ENCODE results near the gene PLXNC1.
A peak's percentile ranks its signal among the peaks of the same experiment; 100 is the strongest.

PLXNC1 gene

DNA sequence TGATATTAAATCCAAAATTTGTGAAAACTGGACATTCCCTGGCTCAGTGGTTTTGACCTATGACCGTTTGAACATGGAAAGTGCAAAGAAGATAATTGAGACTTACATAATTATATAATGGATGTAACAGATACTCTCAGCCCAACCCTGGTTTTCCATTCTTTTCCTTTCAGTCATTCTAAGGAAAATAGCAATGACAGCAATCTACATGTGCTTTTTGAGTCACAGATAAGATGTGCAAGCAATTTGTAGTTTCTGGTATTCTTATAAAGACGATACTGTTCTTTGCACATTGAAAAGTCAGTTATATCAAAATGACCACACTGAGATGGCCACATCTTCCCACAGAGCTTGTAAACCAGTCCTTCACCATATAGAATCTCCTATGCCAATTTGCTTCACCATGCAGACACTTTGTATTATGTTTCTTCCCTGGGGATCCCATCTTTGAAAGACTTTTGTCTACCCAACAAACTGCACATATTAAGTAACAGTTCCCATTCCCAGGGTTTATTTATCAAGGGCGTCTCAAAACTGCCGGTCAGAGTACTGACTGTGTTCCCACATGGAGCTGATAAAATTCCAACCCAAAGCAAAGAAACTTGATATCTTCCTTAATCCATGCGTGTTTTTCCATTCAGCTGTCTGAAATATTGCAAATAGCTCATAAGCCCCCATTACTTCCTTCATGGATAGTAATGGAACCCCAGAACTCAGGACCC is 34.8 kb downstream of the PLXNC1 start:
- DNase-seq: no peak

DNA sequence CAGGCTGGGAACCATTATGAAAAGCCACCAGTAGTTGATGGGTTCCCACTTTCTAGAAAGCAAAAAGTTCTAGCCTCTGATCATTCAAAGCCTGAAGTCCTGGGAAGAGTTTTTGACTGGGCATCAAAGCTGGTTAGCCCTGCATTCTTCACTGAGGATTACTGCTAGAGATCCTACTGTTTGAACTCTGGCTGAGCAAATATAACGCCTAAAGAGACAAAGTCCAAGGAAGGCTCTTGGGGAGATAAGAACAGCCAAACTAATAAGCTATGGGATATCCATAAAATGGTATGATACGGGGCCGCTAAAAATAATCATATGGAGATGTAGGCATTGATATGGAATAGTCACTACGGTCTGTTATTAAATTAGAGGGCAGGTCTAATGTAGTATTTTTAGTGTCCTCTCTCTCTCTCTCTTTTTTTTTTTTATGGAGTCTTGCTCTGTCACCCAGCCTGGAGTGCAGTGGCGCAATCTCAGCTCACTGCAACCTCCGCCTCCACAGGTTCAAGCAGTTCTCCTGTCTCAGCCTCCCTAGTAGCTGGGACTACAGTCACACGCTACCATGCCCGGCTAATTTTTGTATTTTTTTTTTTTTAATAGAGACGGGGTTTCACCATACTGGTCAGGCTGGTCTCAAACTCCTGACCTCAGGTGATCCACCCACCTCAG is 35.5 kb downstream of the PLXNC1 start:
- no peak for DNase-seq

DNA sequence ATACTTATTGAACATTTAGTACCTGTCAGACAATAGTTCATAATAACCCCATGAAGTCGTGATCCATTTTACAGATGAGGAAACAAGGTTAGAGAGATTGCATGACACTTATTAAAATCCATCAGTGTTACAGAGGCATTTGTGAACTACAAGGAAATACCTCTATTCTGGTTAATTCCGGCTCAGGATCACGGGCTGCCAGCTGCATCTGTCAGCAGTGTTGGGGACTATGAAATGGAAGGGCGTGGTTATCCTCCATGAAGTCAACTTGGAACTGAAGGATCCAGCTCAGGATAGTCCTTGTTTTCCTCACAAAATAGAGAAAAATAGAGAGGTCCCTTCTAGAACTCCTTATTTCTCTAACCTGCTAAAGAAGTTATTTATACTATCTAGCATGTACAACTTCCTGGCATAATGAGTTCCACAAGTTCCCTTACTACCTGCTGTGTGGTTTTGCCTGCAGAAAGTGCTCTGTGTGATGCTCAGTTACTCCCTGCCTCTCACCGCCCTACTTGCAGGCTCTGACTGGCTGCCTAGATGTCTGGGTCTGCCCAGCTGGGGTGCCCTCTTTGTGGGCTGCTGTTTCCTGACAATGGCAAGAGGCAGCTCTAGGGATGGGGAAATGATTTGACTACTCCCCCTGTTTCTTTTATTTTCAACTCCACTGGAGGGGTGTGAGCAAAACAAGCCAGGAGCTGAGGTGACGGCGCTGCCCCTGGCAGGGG is 36.8 kb downstream of the PLXNC1 start:
- DNase-seq: no peak

DNA sequence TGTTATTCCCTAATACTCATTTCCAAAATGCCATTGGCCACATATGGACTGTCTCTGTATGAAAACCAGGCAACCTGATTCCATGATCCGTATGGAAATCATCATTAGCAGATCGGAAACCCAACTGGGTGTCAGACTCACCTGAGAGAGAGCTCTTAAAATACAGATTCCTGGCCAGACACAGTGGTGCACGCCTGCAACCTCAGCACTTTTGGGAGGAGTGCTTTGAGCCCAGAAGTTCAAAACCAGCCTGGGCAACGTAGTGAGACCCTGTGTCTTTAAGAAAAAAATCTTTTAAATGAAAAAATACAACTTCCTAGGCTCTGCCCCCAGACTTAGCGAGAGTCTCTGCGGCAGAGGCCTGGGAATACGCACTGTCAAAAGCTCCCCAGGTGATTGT is 37.4 kb downstream of the PLXNC1 start:
- DNase-seq: no peak

DNA sequence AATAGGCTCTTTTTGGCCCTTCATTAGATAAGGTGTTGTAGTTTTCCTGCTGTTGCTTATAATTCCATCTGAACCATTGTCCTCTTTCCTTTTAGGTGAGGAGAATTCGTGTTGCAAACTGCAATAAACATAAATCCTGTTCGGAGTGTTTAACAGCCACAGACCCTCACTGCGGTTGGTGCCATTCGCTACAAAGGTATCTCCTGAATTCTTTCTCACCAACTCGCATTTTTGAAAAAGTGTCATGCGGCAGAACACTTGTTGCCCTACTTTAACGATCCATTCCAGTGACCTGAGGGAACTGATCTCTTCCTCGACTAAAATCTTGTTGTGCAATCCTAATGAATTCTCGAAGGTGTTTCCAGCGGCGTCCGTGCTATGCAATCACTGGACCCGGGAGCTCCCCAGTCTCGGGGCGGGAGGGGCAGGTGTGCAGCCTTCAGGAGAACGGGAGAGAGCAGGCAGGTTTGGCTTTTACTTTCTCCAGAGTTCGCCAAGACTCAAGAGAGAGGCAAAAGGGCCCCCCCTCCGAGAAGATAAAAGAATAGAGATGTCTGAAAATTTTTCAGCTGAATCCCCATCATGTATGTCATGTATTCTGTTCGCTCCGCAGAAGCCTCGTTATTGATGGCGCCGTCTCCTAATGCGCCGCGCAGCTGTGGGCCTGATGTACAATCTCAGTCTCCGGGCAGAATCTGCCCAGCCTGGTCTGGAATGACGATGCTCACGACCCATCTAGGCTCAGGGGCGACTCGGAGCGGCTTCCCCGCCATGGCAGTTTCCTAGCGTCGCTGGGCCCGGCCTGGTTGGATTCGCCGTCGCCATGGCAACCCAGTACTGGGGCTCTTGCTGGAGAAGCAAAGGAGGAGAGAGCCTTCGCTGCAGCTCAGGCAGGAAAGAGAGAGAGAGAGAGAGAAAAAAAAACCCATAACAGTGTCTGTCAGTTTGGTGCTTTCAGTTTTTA is 38.2 kb downstream of the PLXNC1 start:
- peak; percentile 84 for DNase-seq

DNA sequence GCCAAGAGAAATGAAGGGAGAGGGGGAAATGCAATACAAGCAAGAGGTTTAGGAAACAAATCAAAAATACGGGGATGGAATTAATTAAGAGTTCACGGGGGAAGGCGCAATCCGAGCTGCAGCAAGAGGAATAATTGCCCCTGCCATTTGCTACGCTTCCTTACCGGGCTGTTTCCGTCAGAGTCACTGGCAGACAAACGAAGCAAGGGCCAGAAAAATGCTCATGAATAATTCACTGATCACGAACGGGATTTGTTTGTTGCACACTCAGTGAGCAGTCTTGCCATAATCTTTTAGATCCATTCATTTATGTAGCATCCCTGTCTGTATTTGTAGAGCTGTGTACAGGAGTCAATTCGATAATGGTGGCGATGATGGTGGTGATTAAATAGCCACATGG is 39.0 kb downstream of the PLXNC1 start:
- DNase-seq: no peak

DNA sequence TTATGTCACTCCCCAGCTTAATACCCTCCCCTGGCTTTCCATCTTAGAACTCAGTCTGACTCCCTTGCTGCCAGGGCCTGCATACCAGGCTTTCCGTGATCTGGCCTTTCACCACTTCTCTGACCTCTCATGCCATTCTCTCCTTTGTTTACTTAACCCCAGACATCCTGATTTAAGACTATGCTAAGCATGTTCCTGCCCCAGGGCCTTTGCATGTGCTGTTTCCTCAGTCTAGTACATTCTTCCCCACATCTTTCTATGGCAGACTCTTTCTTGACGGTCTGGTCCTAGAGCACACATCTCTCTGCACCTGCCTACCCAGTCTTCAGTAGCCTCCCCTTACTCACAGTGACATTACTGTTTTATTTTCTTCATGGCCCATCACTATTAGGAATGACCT is 42.2 kb downstream of the PLXNC1 start:
- DNase-seq: no peak

DNA sequence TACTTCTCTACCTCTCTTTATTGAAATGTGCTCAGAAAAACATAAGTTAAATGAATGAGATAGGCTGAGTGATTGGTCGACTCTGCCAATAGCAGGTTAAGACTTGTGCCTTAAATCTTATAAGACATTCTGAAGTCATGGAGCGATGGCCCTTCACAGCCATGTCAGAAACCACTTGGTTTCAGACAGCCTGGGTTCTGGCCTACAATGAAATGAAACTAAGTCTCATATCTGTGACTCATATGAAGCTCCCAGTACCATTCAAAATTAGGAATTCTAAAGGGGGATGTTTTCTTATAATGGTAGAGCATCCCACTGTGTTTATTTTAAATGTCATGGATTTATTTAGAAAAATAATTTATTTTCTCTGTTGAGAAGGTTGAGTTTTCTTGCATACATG is 42.6 kb downstream of the PLXNC1 start:
- DNase-seq: no peak

DNA sequence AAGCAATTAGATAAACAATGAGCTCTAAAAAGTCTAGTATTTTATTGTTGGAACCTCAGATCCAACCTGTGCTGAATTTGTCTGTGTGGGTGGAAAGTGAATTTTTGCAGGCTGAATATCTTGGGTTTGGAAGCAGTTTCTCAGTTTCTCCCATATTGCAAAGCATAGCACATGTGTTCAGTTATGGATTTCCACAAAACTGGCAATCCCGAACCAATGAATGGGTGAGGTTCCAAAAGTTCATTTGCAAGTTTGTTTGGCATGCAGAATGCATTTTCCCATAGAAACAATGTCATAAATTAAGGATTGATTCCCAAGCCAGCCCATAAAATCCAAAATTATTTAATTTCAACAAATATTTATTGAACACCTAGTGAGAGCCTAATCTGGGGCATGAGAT is 43.4 kb downstream of the PLXNC1 start:
- no peak for DNase-seq

DNA sequence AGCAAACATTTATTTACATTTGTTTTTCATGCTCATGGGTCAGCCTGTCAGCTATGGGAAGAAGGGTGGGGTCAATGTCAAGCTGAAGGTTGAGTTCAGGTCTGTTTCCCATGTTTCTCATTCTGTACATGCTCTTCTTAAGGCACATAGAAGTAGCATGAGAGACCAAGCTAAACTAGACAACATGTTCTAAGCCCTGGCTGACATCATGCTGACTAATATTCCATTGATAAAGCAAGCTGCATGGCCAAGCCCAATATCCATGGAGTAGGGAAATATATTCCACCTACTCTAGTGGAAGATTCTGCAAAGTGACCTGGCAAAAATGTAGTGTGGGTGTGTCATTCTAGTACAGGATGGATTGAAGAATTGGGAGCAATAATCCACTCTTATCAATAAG is 44.1 kb downstream of the PLXNC1 start:
- no peak for DNase-seq

DNA sequence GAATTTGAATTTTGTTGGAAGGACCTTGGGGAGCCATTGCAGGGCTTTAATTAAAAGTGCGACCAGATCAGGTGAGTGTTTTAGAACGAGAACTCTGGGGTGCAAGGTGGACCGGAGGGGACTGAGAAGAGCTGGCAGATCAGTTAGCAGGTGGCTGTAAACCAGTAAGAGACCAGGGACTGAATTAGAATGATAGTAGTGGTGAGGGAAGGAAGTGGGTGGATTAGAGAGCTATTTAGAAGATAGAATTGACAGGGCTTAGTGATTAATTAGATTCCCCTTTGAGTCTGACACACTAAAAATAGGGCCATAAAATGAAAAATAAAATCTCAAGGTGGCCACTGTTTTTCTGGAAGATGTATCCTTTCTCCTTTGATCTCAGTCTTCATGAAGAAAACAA is 44.8 kb downstream of the PLXNC1 start:
- DNase-seq: no peak

DNA sequence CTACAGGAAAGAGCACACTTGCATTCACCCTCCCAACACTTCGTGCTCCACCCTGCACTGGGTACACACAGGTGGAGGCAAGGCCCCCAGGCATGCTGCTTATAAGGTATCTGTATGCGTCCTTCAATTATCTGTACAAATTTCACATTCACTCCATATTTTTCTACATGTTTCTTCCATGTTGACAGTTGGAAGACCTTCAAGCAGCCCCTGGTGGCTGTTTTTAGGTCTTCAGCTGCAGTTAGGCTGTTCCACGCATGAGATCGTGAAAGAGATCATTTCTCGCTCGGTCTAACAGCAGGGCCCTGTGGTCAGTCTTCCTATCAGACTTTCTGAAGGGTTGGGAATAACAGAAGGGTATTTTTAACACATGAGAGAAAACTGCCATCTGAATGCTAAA is 47.1 kb downstream of the PLXNC1 start:
- no peak for DNase-seq

DNA sequence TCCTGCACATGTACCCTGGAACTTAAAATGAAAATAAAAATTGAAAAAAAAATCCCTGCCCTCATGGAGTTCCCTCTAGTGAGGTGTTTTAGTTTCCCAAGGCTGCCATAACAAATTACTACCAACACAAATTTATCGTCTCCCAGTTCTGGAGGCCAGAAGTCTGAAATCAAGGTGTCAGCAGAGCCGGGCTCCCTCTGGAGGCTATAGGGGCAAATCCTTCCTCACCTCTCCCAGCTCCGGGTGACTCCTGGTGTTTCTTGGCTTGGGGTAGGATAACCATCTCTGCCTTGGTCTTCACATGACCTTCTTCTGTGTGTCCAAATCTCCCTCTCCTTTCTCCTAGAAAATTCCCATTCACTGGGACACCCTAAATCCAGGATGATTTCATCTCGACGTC is 50.1 kb downstream of the PLXNC1 start:
- DNase-seq: no peak

DNA sequence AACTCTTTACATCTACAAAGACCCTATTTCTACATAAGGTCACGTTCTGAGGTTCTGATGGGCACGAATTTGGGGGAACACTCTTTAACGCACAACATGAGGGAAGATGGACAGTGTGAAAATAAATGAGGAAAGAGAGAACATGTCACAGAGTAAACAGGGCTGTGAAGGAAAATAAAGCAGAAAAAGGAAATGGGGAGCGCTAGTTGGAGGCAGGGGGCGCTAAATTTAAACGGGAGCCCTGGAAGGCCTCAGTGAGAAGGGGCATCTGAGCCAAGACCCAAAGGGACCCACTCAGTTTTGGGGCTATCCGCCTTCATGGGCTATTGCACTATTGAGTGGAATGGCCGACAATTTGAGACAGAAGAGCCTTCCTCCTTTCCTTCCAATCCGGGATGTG is 50.5 kb downstream of the PLXNC1 start:
- no peak for DNase-seq

DNA sequence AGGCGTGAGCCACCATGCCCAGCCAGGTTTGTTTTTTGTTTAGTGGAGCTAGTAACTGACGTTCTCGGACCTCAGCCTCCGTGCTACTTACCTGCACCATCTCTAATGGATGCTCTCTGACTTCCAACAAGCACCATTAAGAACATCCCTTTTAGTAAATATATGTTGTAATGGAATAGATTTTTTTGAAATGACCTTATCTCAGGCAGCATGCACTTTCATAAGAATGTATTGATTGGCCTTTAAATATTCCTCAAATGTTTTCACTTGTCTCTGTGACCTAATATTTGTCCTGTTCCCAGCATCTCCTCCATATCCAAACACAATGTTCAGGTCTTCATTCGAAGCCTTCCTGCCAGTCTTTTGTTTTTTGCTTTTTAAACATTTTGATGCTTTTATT is 51.7 kb downstream of the PLXNC1 start:
- no peak for DNase-seq

DNA sequence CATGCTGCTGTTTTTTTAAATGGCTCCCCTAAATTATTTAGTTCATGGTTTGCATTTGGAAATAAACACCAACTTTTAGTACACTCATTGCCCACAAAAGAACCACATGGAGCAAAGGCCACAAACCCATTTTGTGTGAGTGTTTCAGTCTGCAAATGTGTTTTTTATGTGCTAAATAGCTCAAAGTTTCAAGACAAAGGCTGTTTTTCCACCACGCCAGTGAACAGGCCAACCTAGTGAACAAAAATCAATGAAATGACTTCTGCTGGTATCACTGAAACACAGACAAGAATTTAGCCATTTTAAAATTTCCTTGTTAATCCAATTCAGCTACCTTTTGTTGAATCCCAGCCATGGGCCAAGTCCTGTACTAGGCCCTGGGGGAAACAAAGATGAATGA is 52.3 kb downstream of the PLXNC1 start:
- DNase-seq: no peak

DNA sequence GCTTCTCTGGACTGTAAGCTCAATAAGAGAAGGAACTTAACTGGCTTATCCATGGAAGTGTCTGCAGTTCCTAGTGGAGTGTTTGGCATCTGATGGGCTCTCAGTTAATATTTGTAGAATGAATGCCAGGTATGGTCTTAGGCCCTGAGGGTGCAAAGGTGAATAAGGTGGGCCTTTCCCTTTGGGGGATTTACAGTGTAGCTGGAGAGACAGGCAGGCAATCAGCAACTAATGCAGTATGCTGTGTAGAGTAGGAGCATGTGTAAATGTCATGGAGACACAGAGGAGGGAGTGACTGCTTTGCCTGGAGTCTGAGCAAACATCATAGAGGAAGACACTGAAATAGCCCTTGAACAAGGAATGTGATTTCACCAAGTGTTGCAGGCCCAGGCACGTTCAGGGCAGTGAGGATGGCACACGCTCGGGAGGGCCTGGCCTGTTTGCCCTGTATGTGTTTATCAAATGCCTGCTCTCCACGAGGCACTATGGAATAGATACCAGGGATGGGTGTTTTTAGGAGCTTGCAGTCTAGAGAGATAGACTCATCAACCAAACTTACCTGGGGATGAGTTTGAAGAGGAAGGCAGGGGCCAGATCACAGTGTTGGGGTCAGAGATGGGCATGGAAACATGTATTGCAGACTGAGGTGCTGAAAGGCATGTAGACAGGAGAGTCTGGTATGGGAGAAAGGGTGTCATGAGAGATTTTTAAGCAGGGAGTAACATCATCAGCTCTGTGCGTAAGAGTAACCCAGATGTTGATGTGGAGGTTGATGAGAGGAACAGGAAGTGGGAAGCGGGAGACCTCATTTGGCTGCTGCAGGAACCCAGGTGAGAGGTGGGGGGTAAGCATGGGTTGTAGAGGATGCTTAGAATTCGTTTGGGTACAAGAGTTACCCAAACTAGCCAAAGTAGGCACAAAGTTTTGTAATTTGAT is 54.1 kb downstream of the PLXNC1 start:
- DNase-seq: peak; percentile 13

DNA sequence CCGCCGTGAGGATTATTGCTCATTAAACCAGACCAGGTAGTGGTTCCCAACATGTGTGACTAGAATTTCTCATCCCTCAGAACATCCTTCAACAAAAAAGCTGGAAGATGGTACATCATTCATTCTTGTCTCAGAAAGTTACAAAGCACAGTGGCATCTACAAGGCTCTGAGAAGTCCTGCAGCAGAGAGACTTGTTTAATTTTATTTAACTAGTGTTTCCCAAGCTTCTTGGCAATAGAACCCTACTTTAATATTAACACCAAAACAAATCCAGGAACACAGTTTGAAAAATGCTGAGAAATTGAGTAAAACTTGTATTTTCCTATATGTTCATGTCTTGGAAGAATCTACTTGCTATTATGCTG is 54.8 kb downstream of the PLXNC1 start:
- DNase-seq: no peak

DNA sequence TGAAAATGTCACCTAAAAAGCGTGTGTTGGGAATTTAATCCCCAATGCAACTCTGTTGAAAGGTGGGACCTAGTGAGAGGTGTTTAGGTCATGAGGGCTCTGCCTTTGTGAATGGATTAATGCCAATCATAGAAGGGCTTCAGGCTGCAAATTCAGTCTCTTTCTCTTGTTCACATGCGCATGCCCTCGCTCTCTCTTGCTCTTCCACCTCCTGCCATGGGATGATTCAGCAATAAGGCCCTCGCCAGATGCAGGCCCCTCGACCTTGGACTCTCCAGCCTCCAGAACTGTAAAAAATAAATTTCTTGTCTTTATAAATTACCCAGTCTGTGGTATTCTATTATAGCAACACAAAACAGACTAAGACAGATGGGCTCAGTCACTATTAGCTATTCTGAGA is 55.4 kb downstream of the PLXNC1 start:
- DNase-seq: no peak

DNA sequence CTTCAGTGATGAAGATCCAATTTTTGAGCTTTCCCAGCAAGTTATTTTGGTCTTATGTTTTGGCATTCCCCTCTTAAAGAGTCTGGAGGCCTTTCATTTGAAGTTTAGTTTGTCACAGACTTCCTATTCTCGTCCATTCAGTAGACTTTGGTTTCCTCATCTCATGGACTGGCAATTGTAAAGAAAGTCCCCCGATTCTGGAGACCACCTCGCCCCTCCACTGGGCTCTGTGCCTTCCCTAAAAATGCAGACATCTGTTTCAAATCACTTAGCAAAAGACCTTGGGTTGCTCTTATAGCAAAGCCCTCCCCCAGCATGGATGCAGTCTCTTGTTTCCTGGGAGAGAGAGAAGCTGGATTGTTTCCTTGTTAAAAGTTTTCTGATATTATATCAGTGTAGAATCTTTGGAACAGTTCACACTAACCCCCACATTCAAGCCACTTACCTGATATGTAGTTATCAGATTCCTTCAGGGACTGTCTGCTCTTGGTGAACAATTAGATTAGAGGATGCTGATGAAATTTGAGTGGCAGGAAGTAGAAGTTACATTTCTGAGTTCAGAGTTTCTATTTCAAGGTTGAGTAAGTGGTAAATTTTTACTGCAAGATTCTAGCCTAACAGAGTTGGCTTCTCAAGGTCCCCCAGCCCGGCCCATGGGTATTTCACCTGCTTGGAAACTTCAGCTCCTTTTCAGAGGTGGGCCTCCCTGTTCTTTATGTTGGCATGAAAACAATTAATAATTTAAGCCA is 56.3 kb downstream of the PLXNC1 start:
- DNase-seq: no peak

DNA sequence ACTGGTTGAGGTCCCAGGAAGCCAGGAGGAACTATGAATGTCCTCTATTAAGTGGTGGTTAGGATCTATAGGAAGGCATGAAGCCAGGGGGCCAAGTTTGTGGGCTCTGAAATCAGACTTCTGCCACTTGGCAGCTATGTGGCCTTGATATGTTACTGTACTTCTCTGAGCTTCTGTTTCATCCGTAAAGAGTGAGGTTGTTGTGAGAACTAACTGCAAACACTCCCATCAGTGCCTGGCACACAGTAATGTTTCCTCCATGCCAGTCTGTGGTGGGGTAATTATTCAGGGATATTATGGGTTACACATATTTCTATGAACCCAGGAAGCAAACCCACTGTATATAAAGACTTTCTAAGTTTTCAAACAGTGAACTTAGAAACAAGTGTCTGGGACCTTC is 57.4 kb downstream of the PLXNC1 start:
- DNase-seq: no peak

Measured in DMS79 (cell line).